ENCODE measurements around the gene ESAM.

DNA sequence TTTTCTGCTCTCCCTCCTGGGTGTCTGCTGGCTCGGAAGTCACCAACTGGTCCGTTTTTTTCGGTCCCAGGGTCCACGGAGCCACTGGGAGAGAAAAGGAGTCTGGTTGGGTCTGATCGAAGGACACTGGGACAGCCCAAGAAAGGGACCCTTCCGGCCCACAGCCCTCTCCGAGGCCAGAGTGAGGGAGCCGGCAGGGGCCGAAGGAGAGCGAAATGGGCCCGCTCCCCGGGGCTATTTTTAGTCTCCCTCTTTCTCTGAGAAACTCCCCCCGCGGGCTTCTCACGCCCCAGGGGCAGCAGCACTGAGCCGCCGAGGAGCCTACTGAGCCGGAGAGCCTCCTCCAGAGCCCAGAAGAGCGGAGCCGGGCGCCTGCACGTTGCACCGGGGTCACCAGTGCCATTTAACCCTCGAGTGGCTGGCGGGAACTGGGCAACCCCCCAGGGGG is 1.9 kb downstream of the ESAM start:
- TF ChIP-seq, protein P1, sequence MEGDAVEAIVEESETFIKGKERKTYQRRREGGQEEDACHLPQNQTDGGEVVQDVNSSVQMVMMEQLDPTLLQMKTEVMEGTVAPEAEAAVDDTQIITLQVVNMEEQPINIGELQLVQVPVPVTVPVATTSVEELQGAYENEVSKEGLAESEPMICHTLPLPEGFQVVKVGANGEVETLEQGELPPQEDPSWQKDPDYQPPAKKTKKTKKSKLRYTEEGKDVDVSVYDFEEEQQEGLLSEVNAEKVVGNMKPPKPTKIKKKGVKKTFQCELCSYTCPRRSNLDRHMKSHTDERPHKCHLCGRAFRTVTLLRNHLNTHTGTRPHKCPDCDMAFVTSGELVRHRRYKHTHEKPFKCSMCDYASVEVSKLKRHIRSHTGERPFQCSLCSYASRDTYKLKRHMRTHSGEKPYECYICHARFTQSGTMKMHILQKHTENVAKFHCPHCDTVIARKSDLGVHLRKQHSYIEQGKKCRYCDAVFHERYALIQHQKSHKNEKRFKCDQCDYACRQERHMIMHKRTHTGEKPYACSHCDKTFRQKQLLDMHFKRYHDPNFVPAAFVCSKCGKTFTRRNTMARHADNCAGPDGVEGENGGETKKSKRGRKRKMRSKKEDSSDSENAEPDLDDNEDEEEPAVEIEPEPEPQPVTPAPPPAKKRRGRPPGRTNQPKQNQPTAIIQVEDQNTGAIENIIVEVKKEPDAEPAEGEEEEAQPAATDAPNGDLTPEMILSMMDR (IDR thresholded peaks at IDR 0.05) = no peak
- TF ChIP-seq EZH2 (IDR thresholded peaks at IDR 0.05; ENCODE audit: borderline replicate concordance, insufficient read depth, low read depth, low read length, poor library complexity, severe bottlenecking) = no peak
